ENCODE measurements around the gene FURIN. TPM values are rescaled to one million over a fixed set of nuclear protein-coding genes. Genes with fewer than 3 reads are reported as not detected.
A peak's percentile ranks its signal among the peaks of the same experiment; 100 is the strongest.

Gene FURIN
- total RNA-seq, 1 donor from 2014 or later = 42.7 TPM

DNA sequence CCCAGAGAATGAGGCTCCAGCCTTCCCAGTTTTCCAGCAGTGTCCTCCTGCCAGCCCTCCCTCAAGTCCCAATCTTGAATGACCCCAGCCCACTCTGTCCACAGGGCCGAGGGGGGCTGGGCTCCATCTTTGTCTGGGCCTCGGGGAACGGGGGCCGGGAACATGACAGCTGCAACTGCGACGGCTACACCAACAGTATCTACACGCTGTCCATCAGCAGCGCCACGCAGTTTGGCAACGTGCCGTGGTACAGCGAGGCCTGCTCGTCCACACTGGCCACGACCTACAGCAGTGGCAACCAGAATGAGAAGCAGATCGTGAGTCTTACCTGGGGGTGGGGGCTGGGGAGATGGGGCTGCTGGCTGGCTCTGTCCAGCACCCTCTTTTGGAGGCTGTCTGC is 10.3 kb downstream of the FURIN start:
- DNase-seq = no peak
- TF ChIP-seq, protein P1, sequence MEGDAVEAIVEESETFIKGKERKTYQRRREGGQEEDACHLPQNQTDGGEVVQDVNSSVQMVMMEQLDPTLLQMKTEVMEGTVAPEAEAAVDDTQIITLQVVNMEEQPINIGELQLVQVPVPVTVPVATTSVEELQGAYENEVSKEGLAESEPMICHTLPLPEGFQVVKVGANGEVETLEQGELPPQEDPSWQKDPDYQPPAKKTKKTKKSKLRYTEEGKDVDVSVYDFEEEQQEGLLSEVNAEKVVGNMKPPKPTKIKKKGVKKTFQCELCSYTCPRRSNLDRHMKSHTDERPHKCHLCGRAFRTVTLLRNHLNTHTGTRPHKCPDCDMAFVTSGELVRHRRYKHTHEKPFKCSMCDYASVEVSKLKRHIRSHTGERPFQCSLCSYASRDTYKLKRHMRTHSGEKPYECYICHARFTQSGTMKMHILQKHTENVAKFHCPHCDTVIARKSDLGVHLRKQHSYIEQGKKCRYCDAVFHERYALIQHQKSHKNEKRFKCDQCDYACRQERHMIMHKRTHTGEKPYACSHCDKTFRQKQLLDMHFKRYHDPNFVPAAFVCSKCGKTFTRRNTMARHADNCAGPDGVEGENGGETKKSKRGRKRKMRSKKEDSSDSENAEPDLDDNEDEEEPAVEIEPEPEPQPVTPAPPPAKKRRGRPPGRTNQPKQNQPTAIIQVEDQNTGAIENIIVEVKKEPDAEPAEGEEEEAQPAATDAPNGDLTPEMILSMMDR (IDR thresholded peaks at IDR 0.05; ENCODE audit: borderline replicate concordance) = no peak
- Histone ChIP-seq H3K4me1 (peaks cover 29% of the 10 kb centered on the region), H3K4me3 (no peak overlapping the region), H3K27me3 (ENCODE audit: low read depth) (no peaks in the 10 kb centered on the region), H3K27ac (replicated peaks) (no peak overlapping the region), H3K9me3 (replicated peaks) (no peaks in the 10 kb centered on the region), H3K36me3 (peaks cover 71% of the 10 kb centered on the region)
- intact Hi-C loops (cut with micrococcal nuclease) = loop anchor here (10.0 kb wide), 1 partner anchor 64 kb away; no protein-coding TSS in a partner anchor

DNA sequence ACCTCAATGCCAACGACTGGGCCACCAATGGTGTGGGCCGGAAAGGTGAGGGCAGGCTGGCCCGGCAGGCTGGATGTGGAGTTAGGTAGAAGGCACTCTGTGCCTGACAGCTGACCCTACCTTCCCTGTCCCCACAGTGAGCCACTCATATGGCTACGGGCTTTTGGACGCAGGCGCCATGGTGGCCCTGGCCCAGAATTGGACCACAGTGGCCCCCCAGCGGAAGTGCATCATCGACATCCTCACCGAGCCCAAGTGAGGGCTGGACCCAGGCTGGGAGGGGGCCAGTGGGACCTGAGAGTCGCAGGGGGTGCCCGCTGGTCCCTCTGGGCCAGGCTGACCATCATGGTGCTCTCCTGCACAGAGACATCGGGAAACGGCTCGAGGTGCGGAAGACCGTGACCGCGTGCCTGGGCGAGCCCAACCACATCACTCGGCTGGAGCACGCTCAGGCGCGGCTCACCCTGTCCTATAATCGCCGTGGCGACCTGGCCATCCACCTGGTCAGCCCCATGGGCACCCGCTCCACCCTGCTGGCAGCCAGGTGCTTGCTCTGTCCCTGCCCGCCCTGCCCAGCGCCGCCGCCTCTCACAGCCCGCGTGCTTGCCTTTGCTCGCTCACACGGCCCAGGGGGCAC is 11.5 kb downstream of the FURIN start:
- Histone ChIP-seq H3K4me1 (peaks cover 29% of the 10 kb centered on the region), H3K27ac (replicated peaks) (no peak overlapping the region), H3K36me3 (peaks cover 71% of the 10 kb centered on the region), H3K4me3 (no peak overlapping the region), H3K9me3 (replicated peaks) (no peaks in the 10 kb centered on the region), H3K27me3 (ENCODE audit: low read depth) (no peaks in the 10 kb centered on the region)
- no peak for DNase-seq
- TF ChIP-seq, protein P1 (IDR thresholded peaks at IDR 0.05; ENCODE audit: borderline replicate concordance) = no peak
- intact Hi-C loops (cut with micrococcal nuclease) = loop anchor here (10.0 kb wide), 1 partner anchor 65 kb away; no protein-coding TSS in a partner anchor

DNA sequence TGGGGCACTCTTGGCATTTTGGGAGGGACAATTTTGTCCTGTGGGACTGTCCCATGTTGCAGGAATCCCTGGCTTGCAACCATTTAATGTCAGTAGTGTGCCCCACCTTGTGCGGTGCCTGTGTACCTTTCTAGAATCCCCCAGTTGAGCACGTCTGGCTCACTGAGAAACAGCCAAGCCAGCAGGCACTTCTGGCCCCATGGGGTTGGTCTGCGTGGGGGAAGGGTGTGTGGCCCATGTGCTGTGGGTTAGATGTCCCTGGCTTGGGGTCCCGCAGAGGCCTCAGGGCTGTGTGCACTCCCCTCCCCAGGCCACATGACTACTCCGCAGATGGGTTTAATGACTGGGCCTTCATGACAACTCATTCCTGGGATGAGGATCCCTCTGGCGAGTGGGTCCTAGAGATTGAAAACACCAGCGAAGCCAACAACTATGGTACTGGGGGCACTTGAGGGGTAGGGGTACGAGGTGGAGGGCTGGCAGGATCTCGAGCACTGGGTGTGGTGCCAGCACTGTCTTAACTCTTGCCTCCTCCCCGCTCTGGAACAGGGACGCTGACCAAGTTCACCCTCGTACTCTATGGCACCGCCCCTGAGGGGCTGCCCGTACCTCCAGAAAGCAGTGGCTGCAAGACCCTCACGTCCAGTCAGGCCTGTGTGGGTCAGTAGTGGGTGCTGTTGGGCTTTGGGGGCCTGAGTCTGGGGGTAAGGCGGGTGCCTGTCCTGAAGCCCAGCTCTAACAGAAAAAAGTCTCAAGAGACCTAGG is 12.2 kb downstream of the FURIN start:
- no peak for DNase-seq
- no peak overlapping the region for H3K4me3 ChIP-seq
- intact Hi-C loops (cut with micrococcal nuclease) = no loop called here
- H3K4me1 ChIP-seq = peaks cover 35% of the 10 kb centered on the region
- H3K27ac ChIP-seq (replicated peaks) = no peak overlapping the region
- TF ChIP-seq, protein P1 (IDR thresholded peaks at IDR 0.05; ENCODE audit: borderline replicate concordance) = no peak
- H3K9me3 ChIP-seq (replicated peaks) = no peaks in the 10 kb centered on the region
- H3K36me3 ChIP-seq = peaks cover 69% of the 10 kb centered on the region
- H3K27me3 ChIP-seq (ENCODE audit: low read depth) = no peaks in the 10 kb centered on the region

DNA sequence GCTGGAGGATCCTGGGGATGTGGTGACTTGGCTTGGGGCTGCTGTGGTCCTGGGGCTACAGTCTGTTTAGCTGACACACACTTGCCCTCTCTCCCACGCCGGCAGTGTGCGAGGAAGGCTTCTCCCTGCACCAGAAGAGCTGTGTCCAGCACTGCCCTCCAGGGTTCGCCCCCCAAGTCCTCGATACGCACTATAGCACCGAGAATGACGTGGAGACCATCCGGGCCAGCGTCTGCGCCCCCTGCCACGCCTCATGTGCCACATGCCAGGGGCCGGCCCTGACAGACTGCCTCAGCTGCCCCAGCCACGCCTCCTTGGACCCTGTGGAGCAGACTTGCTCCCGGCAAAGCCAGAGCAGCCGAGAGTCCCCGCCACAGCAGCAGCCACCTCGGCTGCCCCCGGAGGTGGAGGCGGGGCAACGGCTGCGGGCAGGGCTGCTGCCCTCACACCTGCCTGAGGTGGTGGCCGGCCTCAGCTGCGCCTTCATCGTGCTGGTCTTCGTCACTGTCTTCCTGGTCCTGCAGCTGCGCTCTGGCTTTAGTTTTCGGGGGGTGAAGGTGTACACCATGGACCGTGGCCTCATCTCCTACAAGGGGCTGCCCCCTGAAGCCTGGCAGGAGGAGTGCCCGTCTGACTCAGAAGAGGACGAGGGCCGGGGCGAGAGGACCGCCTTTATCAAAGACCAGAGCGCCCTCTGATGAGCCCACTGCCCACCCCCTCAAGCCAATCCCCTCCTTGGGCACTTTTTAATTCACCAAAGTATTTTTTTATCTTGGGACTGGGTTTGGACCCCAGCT is 13.0 kb downstream of the FURIN start:
- peaks cover 44% of the 10 kb centered on the region for H3K4me1 ChIP-seq
- H3K9me3 ChIP-seq (replicated peaks) = no peaks in the 10 kb centered on the region
- H3K4me3 ChIP-seq = no peak overlapping the region
- H3K36me3 ChIP-seq = peaks cover 61% of the 10 kb centered on the region
- intact Hi-C loops (cut with micrococcal nuclease) = no loop called here
- no peaks in the 10 kb centered on the region for H3K27me3 ChIP-seq (ENCODE audit: low read depth)
- DNase-seq = no peak
- TF ChIP-seq, protein P1 (IDR thresholded peaks at IDR 0.05; ENCODE audit: borderline replicate concordance) = no peak
- H3K27ac ChIP-seq (replicated peaks) = peak overlapping the region; percentile 98

DNA sequence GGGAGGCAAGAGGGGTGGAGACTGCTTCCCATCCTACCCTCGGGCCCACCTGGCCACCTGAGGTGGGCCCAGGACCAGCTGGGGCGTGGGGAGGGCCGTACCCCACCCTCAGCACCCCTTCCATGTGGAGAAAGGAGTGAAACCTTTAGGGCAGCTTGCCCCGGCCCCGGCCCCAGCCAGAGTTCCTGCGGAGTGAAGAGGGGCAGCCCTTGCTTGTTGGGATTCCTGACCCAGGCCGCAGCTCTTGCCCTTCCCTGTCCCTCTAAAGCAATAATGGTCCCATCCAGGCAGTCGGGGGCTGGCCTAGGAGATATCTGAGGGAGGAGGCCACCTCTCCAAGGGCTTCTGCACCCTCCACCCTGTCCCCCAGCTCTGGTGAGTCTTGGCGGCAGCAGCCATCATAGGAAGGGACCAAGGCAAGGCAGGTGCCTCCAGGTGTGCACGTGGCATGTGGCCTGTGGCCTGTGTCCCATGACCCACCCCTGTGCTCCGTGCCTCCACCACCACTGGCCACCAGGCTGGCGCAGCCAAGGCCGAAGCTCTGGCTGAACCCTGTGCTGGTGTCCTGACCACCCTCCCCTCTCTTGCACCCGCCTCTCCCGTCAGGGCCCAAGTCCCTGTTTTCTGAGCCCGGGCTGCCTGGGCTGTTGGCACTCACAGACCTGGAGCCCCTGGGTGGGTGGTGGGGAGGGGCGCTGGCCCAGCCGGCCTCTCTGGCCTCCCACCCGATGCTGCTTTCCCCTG is 13.8 kb downstream of the FURIN start:
- H3K4me1 ChIP-seq = peaks cover 51% of the 10 kb centered on the region
- H3K4me3 ChIP-seq = no peak overlapping the region
- peak overlapping the region; percentile 98 for H3K27ac ChIP-seq (replicated peaks)
- intact Hi-C loops (cut with micrococcal nuclease) = no loop called here
- DNase-seq = no peak
- TF ChIP-seq, protein P1 (IDR thresholded peaks at IDR 0.05; ENCODE audit: borderline replicate concordance) = no peak
- H3K9me3 ChIP-seq (replicated peaks) = no peaks in the 10 kb centered on the region
- H3K27me3 ChIP-seq (ENCODE audit: low read depth) = no peaks in the 10 kb centered on the region
- H3K36me3 ChIP-seq = peaks cover 60% of the 10 kb centered on the region

Data from left ventricle myocardium inferior (tissue), 1 donor.